Measurements from ENCODE around the gene FOXJ3.

FOXJ3 gene

GRCh38 chr1:42379794-42380585 is 45.0 kb upstream of the FOXJ3 start:
- Histone ChIP-seq H3K9me2 (replicated peaks; ENCODE audit: insufficient read depth, low read length) (no peaks in the 10 kb centered on the region), H2AFZ (ENCODE audit: low read depth, low read length, severe bottlenecking) (peak overlapping the region; percentile 95), H3K9me3 (ENCODE audit: insufficient read depth, low read length) (no peaks in the 10 kb centered on the region), H3K4me2 (ENCODE audit: low read depth, low read length, poor library complexity, severe bottlenecking) (peak overlapping the region; percentile 53), H3K4me3 (ENCODE audit: insufficient read depth, low read length, poor library complexity, severe bottlenecking) (peak overlapping the region; percentile 55), H3K27me3 (ENCODE audit: low read length) (no peaks in the 10 kb centered on the region), H3F3A (ENCODE audit: insufficient read depth) (0 out of 2 replicates have a peak, but pooled peaks cover 6% of the 10 kb centered on the region), H3K36me3 (ENCODE audit: low read length) (no peaks in the 10 kb centered on the region), H4K20me1 (ENCODE audit: low read depth, low read length) (no peaks in the 10 kb centered on the region), H3K27ac (ENCODE audit: low read depth, low read length) (no peak overlapping the region), H3K79me2 (ENCODE audit: insufficient read depth, low read length) (no peaks in the 10 kb centered on the region), H3K9ac (ENCODE audit: low read length) (peak overlapping the region; percentile 51)
- no peak for TF ChIP-seq CTCF (IDR thresholded peaks at IDR 0.05; ENCODE audit: insufficient read depth, low read length, poor library complexity, severe bottlenecking)
- no peak for TF ChIP-seq EZH2phosphoT487 (conservative IDR thresholded peaks at IDR 0.05; ENCODE audit: low read length)

- Histone ChIP-seq H3K36me3 (ENCODE audit: low read length) (no peaks in the 10 kb centered on the region), H3K79me2 (ENCODE audit: insufficient read depth, low read length) (no peaks in the 10 kb centered on the region), H3K4me3 (ENCODE audit: insufficient read depth, low read length, poor library complexity, severe bottlenecking) (no peak overlapping the region), H3K9me2 (replicated peaks; ENCODE audit: insufficient read depth, low read length) (no peaks in the 10 kb centered on the region), H3K27me3 (ENCODE audit: low read length) (no peaks in the 10 kb centered on the region), H2AFZ (ENCODE audit: low read depth, low read length, severe bottlenecking) (no peak overlapping the region), H3K27ac (ENCODE audit: low read depth, low read length) (no peak overlapping the region), H4K20me1 (ENCODE audit: low read depth, low read length) (no peaks in the 10 kb centered on the region), H3F3A (ENCODE audit: insufficient read depth) (no peaks in the 10 kb centered on the region), H3K9me3 (ENCODE audit: insufficient read depth, low read length) (no peaks in the 10 kb centered on the region), H3K9ac (ENCODE audit: low read length) (no peak overlapping the region), H3K4me2 (ENCODE audit: low read depth, low read length, poor library complexity, severe bottlenecking) (no peak overlapping the region)
- TF ChIP-seq CTCF (IDR thresholded peaks at IDR 0.05; ENCODE audit: insufficient read depth, low read length, poor library complexity, severe bottlenecking), result no peak
- no peak for TF ChIP-seq EZH2phosphoT487 (conservative IDR thresholded peaks at IDR 0.05; ENCODE audit: low read length)
Measured at GRCh38 chr1:42372796-42373195, 37.8 kb upstream of the FOXJ3 start.

GRCh38 chr1:42370876-42371549 is 36.0 kb upstream of the FOXJ3 start:
- Histone ChIP-seq H3K9ac (ENCODE audit: low read length) (no peak overlapping the region), H3K79me2 (ENCODE audit: insufficient read depth, low read length) (no peaks in the 10 kb centered on the region), H3F3A (ENCODE audit: insufficient read depth) (no peaks in the 10 kb centered on the region), H3K4me3 (ENCODE audit: insufficient read depth, low read length, poor library complexity, severe bottlenecking) (no peak overlapping the region), H4K20me1 (ENCODE audit: low read depth, low read length) (no peaks in the 10 kb centered on the region), H3K4me2 (ENCODE audit: low read depth, low read length, poor library complexity, severe bottlenecking) (no peak overlapping the region), H3K9me3 (ENCODE audit: insufficient read depth, low read length) (no peaks in the 10 kb centered on the region), H2AFZ (ENCODE audit: low read depth, low read length, severe bottlenecking) (no peak overlapping the region), H3K27me3 (ENCODE audit: low read length) (no peaks in the 10 kb centered on the region), H3K9me2 (replicated peaks; ENCODE audit: insufficient read depth, low read length) (no peaks in the 10 kb centered on the region), H3K27ac (ENCODE audit: low read depth, low read length) (no peak overlapping the region), H3K36me3 (ENCODE audit: low read length) (no peaks in the 10 kb centered on the region)
- TF ChIP-seq CTCF (IDR thresholded peaks at IDR 0.05; ENCODE audit: insufficient read depth, low read length, poor library complexity, severe bottlenecking) (no peak), EZH2phosphoT487 (conservative IDR thresholded peaks at IDR 0.05; ENCODE audit: low read length) (no peak)

Measured in SU-DHL-6 (cell line).